IPS DF 6.9 (cell line): ENCODE results near the gene RAB4B.

Experiments used
- DNase-seq: peaks from one replicate; pipeline ENCODE4 v3.0.0-alpha.2; 2013; ENCODE audit warnings: low read depth, low spot score
- H3K27ac ChIP-seq: one replicate; pipeline ENCODE4 v1.5.1; 2013; ENCODE audit warnings: low read length, control low read depth
- H3K27me3 ChIP-seq: 2 replicates; pipeline ENCODE4 v1.6.1; 2013; ENCODE audit warnings: mild to moderate bottlenecking, low read length; ENCODE audit not compliant: control insufficient read depth, insufficient read depth
- H3K36me3 ChIP-seq: 2 replicates; pipeline ENCODE4 v1.6.1; 2013; ENCODE audit warnings: low read length; ENCODE audit not compliant: control insufficient read depth, insufficient read depth
- H3K4me1 ChIP-seq: 2 replicates; pipeline ENCODE4 v1.6.1; 2013; ENCODE audit warnings: low read length; ENCODE audit not compliant: control insufficient read depth, insufficient read depth
- H3K4me3 ChIP-seq: 2 replicates; pipeline ENCODE4 v1.5.1; 2013; ENCODE audit warnings: mild to moderate bottlenecking, low read length
- H3K9me3 ChIP-seq: 2 replicates; pipeline ENCODE4 v1.6.1; 2013; ENCODE audit warnings: low read length, inconsistent platforms; ENCODE audit not compliant: control insufficient read depth, insufficient read depth
- WGBS: extraction: QIAGEN DNeasy Blood & Tissue Kit; methylation state at CpG from one replicate; pipeline ENCODE4 v1.1.7; 2013; ENCODE audit warnings: mixed read lengths, missing lambda C conversion rate; ENCODE audit not compliant: insufficient read length, insufficient coverage; 5-methylcytosine and 5-hydroxymethylcytosine counted together

The RAB4B gene

GRCh38 chr19:40750874-40751537 is 27.0 kb upstream of the RAB4B start, which contains the start of gene SNRPA:
Gene SNRPA (plus strand): TSS chr19:40751203. CDS start chr19:40751409, 206 bp downstream.
- Histone ChIP-seq H3K4me1 (no peaks in the 10 kb centered on the region; the same call in none of the 2 replicates), H3K27ac (no peak within 1 kb of the TSS), H3K27me3 (no peaks in the 10 kb centered on the region), H3K4me3 (peak within 1 kb of the TSS; percentile 76), H3K9me3 (no peaks in the 10 kb centered on the region), H3K36me3 (peaks cover 4% of the 10 kb centered on the region; the same call in 1 of the 2 replicates)
- no CpG with 5 or more reads among the region's 46 CpGs for WGBS
- peak; percentile 97 for DNase-seq

GRCh38 chr19:40752257-40752781 is 25.7 kb upstream of the RAB4B start:
- H3K4me1 ChIP-seq = no peaks in the 10 kb centered on the region; the same call in none of the 2 replicates
- no peaks in the 10 kb centered on the region for H3K27me3 ChIP-seq
- peak overlapping the region; percentile 76; the same call in 1 of the 2 replicates for H3K4me3 ChIP-seq
- no peak overlapping the region for H3K27ac ChIP-seq
- no peak for DNase-seq
- no CpG with 5 or more reads among the region's 12 CpGs for WGBS
- peaks cover 12% of the 10 kb centered on the region; the same call in 1 of the 2 replicates for H3K36me3 ChIP-seq
- H3K9me3 ChIP-seq = no peaks in the 10 kb centered on the region

- Histone ChIP-seq H3K36me3 (peaks cover 24% of the 10 kb centered on the region), H3K9me3 (no peaks in the 10 kb centered on the region), H3K27ac (no peak overlapping the region), H3K4me1 (no peaks in the 10 kb centered on the region; the same call in 1 of the 2 replicates), H3K27me3 (no peaks in the 10 kb centered on the region), H3K4me3 (no peak overlapping the region)
- DNase-seq = no peak
- no CpG with 5 or more reads among the region's 9 CpGs for WGBS
Observed at GRCh38 chr19:40754611-40755247, 23.3 kb upstream of the RAB4B start.

- H3K27ac ChIP-seq = no peak overlapping the region
- WGBS = no CpG with 5 or more reads among the region's 3 CpGs
- no peaks in the 10 kb centered on the region for H3K4me1 ChIP-seq
- H3K27me3 ChIP-seq = no peaks in the 10 kb centered on the region
- H3K4me3 ChIP-seq = no peak overlapping the region
- no peaks in the 10 kb centered on the region for H3K9me3 ChIP-seq
- DNase-seq = no peak
- H3K36me3 ChIP-seq = peaks cover 28% of the 10 kb centered on the region
Observed at GRCh38 chr19:40755248-40755624, 22.8 kb upstream of the RAB4B start.

- no CpG with 5 or more reads among the region's 8 CpGs for WGBS
- H3K9me3 ChIP-seq = no peaks in the 10 kb centered on the region
- H3K27me3 ChIP-seq = no peaks in the 10 kb centered on the region
- no peak for DNase-seq
- H3K36me3 ChIP-seq = peaks cover 33% of the 10 kb centered on the region
- no peak overlapping the region for H3K4me3 ChIP-seq
- H3K4me1 ChIP-seq = no peaks in the 10 kb centered on the region
- H3K27ac ChIP-seq = no peak overlapping the region
Observed at GRCh38 chr19:40755791-40756190, 22.3 kb upstream of the RAB4B start.

GRCh38 chr19:40756502-40757110 is 21.4 kb upstream of the RAB4B start:
- peaks cover 37% of the 10 kb centered on the region for H3K36me3 ChIP-seq

GRCh38 chr19:40758491-40758890 is 19.6 kb upstream of the RAB4B start:
- Histone ChIP-seq H3K4me1 (no peaks in the 10 kb centered on the region), H3K27ac (no peak overlapping the region), H3K9me3 (no peaks in the 10 kb centered on the region), H3K27me3 (no peaks in the 10 kb centered on the region), H3K4me3 (no peak overlapping the region), H3K36me3 (peaks cover 56% of the 10 kb centered on the region)
- DNase-seq = no peak
- no CpG with 5 or more reads among the region's 3 CpGs for WGBS

More at GRCh38 chr19:40756502-40757110, 21.4 kb upstream of the RAB4B start:
- DNase-seq = no peak
- H3K9me3 ChIP-seq = no peaks in the 10 kb centered on the region
- no peaks in the 10 kb centered on the region for H3K27me3 ChIP-seq
- H3K27ac ChIP-seq = no peak overlapping the region
- no peaks in the 10 kb centered on the region for H3K4me1 ChIP-seq
- no peak overlapping the region for H3K4me3 ChIP-seq
- WGBS = no CpG with 5 or more reads among the region's 11 CpGs

- H3K4me3 ChIP-seq = no peak overlapping the region
- no peak for DNase-seq
- WGBS = no CpG with 5 or more reads among the region's 13 CpGs
- peaks cover 1% of the 10 kb centered on the region; the same call in 1 of the 2 replicates for H3K4me1 ChIP-seq
- H3K36me3 ChIP-seq = peaks cover 63% of the 10 kb centered on the region
- H3K27ac ChIP-seq = no peak overlapping the region
- H3K27me3 ChIP-seq = no peaks in the 10 kb centered on the region
- H3K9me3 ChIP-seq = no peaks in the 10 kb centered on the region
Observed at GRCh38 chr19:40759352-40759751, 18.7 kb upstream of the RAB4B start.

GRCh38 chr19:40762754-40763470 is 15.1 kb upstream of the RAB4B start:
- Histone ChIP-seq H3K4me3 (no peak overlapping the region), H3K27ac (no peak overlapping the region), H3K27me3 (no peaks in the 10 kb centered on the region), H3K9me3 (no peaks in the 10 kb centered on the region), H3K4me1 (peaks cover 1% of the 10 kb centered on the region; the same call in 1 of the 2 replicates), H3K36me3 (peaks cover 65% of the 10 kb centered on the region)
- WGBS = no CpG with 5 or more reads among the region's 17 CpGs
- DNase-seq = no peak

GRCh38 chr19:40763526-40763925 is 14.5 kb upstream of the RAB4B start:
- H3K4me1 ChIP-seq = peaks cover 1% of the 10 kb centered on the region; the same call in 1 of the 2 replicates
- no peak for DNase-seq
- H3K9me3 ChIP-seq = no peaks in the 10 kb centered on the region
- H3K36me3 ChIP-seq = peaks cover 61% of the 10 kb centered on the region
- WGBS = no CpG with 5 or more reads among the region's 7 CpGs
- H3K27me3 ChIP-seq = no peaks in the 10 kb centered on the region
- H3K27ac ChIP-seq = no peak overlapping the region
- H3K4me3 ChIP-seq = no peak overlapping the region
